GM10847 (cell line): Measurements from ENCODE around the gene DDX17.

Experiments
- POLR2A ChIP-seq: IDR thresholded peaks from 2 replicates; pipeline ENCODE4 v1.6.1; 2011; ENCODE audit not compliant: insufficient read length; ENCODE audit errors: extremely low read depth

The DDX17 gene

DNA sequence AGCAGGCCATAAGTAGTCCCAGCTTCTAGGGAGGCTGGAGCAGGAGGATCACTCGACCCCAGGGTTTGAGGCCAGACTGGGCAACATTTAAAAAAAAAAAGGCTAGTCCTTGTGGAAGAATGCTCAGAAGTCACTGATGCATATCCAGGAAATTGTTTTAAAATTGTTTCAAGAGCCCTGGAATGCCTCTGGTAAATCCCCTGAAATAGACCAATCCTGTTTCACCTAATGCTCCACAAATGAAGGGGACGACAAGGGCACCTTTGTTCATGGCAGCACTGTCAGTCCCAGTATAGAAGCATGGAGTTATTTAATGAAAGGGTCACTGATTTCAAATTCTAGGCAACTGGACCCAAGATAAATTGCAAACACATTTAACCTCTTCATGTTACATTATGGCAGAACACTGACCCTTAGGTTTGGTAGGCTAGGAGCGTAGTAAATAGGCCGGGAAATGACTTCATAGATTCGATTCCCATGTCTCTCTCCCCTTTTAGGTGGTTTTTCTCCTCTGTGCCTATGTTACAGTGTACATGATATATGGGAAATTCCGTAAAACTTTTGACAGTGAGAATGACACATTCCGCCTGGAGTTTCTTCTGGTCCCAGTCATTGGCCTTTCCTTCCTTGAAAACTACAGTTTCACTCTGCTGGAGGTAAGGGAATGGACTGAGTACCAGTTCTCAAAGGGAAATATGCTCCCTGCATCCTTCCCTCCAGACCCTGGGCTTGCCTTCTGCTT is 26.8 kb downstream of the DDX17 start:
- no peak for TF ChIP-seq POLR2A

DNA sequence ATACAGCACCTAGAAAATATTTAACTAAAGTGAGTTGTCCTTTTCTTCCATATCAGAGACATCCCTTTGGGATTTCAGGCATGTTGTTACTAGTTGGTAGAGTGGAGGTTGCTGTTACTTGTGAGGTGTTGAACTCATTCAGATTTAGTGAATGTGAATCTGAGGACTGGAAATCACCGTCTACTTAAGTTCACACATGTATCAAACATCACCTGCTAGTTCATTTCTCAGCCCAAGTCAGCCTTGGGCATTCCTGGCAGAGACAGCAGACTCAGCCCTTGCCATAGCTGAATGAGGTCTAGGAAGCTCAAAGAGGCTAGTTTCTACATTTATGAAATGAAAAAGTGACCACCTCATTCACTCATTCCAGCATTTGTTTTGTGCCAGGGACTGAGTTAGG is 28.5 kb downstream of the DDX17 start:
- no peak for TF ChIP-seq POLR2A

DNA sequence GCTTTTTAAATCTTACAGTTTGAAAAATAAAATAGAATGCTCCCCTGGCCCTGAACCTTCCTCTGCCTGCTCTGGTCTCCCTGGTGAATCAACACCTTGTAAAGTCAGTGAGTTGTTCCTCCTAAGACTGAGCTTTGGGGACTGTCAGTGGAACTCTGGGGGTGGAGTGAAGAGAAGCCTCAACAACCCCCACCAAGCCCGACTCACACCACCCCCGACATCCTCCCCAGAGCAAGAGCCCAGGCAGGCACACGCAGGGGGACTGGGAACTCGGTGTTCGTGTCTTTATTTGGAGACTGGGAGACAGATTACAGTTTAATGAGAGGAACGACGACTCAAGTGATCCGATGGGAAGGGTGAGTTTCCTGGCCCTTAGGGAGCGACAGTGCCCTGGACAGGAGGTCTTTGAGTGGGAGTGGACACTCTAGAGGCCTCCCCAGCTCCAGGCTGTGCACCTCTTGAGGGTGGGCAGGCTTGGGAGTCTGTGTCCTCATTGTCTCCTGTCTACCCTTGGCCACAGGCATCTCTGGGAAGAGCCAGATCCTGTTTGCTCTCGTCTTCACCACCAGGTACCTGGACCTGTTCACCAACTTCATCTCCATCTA is 32.0 kb downstream of the DDX17 start:
- TF ChIP-seq POLR2A, result no peak

DNA sequence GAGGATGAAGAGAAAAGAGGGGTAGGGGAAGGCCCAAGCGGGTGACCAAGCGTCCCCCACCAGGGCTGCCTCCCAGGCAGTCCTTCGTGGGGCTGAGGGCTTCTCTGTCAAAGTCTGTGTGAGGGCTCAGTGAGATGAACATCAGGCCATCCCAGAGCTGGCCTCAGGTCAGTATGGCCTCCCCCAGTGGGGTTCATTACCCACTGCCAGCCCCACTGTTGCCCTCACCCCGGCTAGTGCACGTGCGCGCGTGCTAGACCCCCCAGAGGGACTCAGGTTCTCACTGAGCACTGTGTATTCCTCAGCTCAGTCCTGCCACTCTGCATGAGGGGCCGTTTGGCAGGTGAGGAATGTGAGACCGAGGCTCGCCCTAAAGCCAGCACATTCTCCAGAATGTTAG is 34.9 kb downstream of the DDX17 start:
- TF ChIP-seq POLR2A, result no peak

DNA sequence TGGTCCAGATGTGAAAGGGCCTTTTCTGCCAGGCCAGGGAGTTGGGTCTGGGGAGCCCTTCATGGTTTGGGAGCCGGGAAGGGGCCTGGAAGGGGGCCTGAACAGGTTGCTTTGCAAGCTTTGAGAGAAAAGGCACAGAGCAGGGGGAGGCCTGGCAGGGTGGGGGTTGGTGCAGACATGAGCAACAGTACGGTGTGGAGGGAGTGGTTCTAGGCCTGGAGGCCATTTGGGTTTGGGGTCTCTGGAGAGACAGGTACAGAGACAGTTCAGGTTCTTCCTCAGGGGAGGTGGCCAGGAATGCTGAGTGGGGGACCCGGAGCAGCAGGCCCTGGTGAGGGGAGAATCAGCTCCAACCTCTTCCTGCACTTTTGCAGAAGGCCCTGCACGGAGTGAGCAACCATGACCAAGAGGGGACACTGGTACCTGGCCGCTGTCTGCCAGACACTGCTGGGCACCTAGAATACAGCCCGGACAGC is 36.8 kb downstream of the DDX17 start:
- TF ChIP-seq POLR2A, result no peak

DNA sequence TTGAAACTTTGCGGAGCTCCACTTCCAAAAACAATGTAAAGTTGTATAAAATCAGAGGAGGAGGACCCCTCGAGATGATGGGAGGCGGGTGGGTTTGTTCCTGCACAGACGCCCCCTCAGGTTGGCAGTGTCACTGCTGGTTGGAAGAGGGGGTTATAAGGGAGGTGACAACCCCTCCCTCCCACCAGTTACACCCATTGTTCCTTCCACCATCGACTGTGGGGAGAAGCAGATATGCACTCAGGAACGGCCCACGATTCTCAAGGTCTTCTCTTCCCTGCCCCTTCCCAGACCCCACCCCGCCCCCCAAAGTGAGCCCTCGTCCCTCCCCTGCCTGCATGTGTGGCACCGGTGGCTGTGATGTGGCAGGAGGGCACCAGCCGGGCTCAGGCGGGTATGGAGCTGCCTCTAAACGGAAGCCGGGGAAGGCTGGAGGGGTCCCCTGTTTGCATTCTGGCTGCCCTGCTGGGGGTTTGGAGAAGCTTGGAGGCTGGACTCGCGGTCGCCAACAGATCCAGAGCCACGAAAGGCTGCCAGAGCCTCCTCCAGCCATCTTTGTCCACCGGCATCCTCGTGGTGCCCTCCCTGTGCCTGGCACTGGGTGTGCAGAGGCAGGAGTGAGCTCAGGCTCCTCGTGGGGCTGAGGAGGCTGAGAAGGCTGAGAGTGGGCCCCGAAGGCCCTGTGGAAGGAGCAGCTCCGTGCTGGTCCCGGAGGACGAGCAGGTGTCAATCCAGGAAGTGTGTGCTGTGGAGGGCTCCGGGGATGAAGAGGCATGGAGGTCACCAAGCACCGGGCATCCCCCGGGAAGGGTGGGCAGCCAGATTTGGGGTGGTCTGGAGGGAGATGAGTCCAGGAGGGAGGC is 37.4 kb downstream of the DDX17 start:
- TF ChIP-seq POLR2A, result no peak

DNA sequence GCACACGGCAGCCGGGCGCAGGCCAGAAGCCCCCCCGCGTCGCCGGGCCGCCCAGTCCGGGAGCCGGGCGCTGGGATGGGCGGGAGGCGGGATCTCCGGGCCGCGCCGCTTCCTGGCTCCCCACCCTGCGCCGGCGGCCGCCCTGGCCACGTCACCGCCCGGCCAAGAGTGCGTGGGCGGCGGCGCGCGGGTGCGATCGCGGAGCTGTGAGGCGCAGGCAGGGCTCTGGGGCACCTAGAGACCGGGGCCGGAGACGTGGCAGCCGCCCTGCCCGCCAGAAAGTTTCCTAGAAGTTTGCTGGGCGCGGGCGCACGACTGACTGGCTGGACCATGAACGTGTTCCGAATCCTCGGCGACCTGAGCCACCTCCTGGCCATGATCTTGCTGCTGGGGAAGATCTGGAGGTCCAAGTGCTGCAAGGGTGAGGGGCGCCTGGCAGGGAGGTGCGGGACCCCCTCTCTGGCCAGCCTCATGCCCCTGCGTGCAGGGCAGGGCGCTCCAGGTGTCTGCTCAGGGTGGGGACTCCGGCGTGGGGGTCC is 38.1 kb downstream of the DDX17 start, which contains the start of gene KDELR3:
Gene KDELR3 (plus strand): TSS at position 193 of the 539 bp plus-strand sequence. CDS start 138 bp downstream, at position 331.
- TF ChIP-seq POLR2A, result no peak

DNA sequence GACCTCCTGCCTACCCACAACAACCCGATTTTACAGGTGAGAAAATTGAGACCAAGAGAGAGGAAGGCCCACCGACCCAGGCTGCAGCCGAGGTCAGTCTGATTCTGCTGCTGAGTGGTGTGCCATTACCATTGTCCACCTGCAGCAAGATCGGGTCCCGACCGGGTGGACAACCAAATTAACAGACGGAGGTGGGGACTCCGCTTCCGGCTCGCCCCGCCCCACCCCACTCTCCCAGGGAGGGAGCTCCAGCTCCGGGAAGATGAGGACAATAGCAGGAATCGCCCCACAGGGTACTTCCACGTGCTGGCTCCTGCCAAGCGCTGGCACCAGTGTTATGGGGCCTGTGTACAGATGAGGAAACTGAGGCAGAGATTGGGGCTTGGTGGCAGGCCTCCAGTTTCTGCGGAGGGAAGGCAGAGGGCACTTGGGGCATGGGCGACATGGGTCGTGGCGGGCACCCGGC is 38.6 kb downstream of the DDX17 start:
- no peak for TF ChIP-seq POLR2A

DNA sequence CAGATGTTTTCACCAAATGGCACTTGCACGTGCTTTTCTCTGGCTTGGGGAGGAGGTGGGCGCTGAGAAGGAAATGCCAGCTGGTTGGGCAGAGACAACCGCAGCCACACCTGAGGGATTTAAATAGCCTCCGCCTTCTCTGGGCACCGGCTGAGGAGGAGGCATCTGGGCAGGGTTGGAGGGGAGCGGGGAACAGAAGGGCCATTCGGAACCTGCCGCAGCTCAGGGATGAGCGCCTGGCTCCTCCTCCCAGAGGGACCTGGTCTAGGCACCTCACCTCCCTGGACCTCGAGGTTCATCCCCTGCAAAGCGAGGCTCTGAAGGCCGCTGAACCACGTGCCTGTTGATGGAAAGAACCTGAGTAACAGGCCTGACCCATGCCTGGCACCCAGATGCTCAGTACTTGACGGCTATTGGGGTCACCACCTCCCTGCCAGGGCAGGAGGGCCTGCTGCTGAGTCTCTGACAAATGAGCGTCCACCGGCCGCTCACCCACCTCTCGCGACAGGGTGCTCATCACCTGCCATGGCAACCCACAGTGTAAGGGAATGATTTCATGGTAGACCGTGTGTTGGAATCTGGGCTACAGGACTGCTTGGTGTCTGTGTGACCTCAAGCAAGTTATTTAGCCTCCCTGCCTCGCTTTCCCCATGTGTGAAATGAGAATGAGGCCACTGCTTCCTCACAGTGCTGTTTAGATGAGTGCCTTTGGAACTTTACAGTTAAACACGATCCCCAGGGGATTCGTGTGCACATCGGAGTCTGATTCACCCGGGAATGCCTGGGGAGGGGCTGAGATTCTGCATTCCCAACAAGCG is 40.2 kb downstream of the DDX17 start:
- TF ChIP-seq POLR2A, result no peak

DNA sequence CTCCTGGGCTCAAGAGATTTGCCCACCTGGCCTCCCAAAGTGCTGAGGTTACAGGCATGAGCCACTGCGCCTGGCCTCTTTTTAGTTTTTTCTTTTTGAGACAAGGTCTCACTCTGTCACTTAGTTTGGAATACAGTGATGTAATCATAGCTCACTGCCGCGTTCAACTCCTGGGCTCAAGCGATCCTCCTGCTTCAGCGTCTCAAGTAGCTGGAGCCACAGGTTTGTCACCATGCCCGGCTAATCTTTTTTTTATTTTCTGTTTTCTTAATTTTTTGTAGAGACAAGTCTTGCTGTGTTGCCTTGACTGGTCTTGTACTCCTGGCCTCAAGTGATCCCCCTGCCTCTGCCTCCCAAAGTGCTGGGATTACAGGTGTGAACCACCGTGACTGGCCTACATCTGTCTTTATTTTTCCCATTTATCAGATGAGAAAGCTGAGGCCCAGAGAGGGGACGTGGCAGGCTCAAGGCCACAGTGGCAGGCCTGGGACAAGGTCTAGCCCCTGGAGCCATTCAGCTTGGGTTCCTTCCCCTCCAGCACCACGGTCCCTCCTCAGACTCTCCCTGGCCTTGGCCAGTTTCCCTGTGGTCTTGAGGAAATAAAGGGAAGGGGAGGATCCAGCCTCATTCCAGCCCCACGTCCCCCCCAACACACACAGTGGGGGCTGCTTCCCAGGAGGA is 41.0 kb downstream of the DDX17 start:
- TF ChIP-seq POLR2A, result no peak

DNA sequence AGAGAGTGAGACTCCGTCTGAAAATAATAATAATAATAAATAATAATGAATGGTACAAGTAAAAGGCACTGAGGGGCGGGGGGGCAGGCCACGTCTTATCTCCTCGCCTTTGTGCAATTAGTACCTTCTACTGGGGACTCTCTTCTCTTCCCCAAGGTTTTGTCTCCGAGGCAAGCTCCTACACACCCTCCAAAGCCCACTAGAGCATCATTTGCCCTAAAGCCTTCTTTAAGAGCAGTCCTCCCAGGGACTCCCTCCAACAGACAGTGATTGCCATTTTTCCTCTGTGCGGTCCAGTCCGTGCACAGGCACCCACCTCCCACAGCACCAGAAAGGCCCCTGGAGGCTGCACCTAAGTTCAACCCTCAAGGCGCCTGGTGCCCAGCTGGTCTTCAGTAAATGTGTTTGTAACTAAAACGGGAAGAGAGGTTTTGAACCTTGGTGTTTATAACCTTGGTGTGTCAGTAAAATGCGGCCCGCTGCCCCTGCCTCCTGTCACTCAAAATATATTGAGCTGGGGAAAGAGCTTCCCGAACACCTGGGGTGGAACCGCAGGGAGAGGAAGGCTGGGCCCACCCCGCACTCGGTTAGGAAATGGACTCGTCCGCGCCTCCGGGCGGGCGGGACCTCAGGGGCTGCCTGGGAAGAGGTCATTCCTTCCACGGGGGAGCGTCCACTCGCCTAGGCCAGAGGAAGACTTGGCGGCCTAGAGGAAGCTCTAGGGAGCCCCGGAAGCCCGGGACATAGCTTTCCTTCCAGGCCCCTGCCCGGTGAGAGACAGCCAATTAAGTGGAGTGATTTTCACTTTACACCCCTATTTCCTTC is 42.9 kb downstream of the DDX17 start:
- no peak for TF ChIP-seq POLR2A

DNA sequence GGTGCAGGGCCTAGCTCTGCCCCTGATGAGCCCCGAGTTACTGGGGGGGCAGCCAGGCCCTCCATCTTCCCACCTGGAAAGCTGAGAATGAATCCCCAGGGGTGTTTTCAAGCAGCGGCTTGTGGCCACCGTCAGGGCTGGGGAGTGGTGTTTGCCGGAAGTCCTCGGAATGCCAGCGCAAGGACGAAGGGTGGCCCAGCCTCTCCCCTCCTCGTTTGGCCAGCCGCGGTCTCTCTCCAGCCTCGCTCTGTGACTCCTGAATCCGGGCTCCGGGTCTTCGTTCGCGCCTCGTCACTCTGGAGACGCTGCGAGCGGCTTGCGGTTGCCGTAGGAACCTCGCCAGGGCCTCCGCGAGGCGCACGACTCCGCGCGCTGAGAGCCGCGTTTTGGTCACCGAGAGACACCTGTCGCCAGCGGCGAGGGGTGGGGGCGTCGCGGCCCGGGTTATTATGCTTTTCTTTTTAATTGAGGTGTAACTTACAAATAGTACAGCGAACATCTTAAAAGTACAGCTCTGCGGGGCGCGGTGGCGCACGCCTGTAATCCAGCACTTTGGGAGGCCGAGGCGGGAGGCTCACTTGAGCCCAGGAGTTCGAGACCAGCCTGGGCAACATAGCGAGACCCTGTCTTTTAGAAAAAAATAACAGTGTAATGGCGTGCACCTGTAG is 44.6 kb downstream of the DDX17 start:
- TF ChIP-seq POLR2A, result no peak

DNA sequence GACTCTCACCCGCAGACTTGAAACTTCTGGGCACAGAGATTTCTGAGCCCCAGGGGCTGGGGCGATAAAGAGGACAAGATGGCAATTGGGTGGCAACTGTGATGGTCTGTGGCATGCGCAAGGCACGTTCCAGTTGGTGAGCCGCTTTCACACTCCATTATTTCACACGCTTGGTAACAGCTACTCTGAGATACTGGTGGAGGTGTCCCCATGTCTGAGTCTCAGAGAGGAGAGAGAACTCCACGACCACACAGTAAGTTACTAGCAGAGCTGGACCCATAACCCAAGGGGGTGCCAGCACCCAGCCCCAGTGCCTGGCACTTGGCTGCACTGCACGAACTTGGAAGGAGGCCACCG is 45.1 kb downstream of the DDX17 start:
- no peak for TF ChIP-seq POLR2A
